K562 (cell line): Measurements from ENCODE around the gene EIF4E1B. TPM values are rescaled to one million over a fixed set of nuclear protein-coding genes. Genes with fewer than 3 reads are reported as not detected.

Experiments
- ATAC-seq: fragments of 200-7000 bp; cut with Tn5 transposase; 3 replicates; pipeline ENCODE4 v1.9.1; 2020; ENCODE audit warnings: moderate library complexity
- BruUV-seq: library from RNA; stranded (reverse); fragments of 400-500 nt; replicated peaks from 2 replicates; lab custom pipeline; 2021; lab: Mats Ljungman, UMichigan
- CTCF ChIA-PET: fragments of 300-600 bp; formaldehyde crosslinking; extraction: SDS; loops from one replicate; lab custom pipeline; 2021; ENCODE audit warnings: low intra/inter-chr PET ratio; lab: Yijun Ruan, JAX
- POLR2A ChIA-PET: fragments of 300-600, 350-650 bp; sonication (Branson Sonifier 250); formaldehyde crosslinking; extraction: SDS; loops from one replicate; lab custom pipeline; 2021; ENCODE audit warnings: antibody characterized with exemption, inconsistent platforms; lab: Yijun Ruan, JAX
- DNase-seq, 4 experiments: peaks; one replicate each; pipeline versions ENCODE4 v3.0.0 to v3.0.0-alpha.2; 2011 to 2018; ENCODE audit warnings: low spot score in 3 of 4, mixed read lengths in 3 of 4; ENCODE audit errors: extremely low read depth in 1 of 4
- FAIRE-seq: peaks from 2 replicates; lab custom pipeline; 2011; peaks lifted over from hg19 to GRCh38; lab: Jason Lieb, UNC
- H2AFZ ChIP-seq: 2 replicates; pipeline ENCODE4 v1.6.0; 2011; ENCODE audit warnings: low read depth, low read length, control low read depth, inconsistent platforms
- H3K27ac ChIP-seq: fragments of 200-600 bp; 3 replicates; pipeline ENCODE4 v1.8.0; 2011; ENCODE audit warnings: low read depth, mild to moderate bottlenecking, control low read depth, inconsistent platforms, low read length, moderate library complexity, mixed read lengths; ENCODE audit errors: extremely low read depth
- H3K27me3 ChIP-seq, 2 experiments: fragments of 300-600 bp in 1 of 2; 2 replicates in 1 of 2; 3 replicates in 1 of 2; pipeline versions ENCODE4 v1.6.0 to v1.8.0; 2011; ENCODE audit warnings: inconsistent platforms in 2 of 2, low read length in 2 of 2, mild to moderate bottlenecking in 1 of 2, mixed read lengths in 1 of 2, moderate library complexity in 1 of 2; ENCODE audit not compliant: control insufficient read depth in 2 of 2, insufficient read depth in 2 of 2
- H3K36me3 ChIP-seq: fragments of 300-600 bp; 3 replicates; pipeline ENCODE4 v1.8.0; 2011; ENCODE audit warnings: mild to moderate bottlenecking, low read length, inconsistent platforms; ENCODE audit not compliant: control insufficient read depth, insufficient read depth
- H3K4me1 ChIP-seq, 2 experiments: fragments of 200-600 bp in 1 of 2; replicated peaks in 1 of 2; 2 replicates in 1 of 2; 3 replicates in 1 of 2; pipeline versions ENCODE4 v1.5.1 to v1.8.0; 2011; ENCODE audit warnings: inconsistent platforms in 2 of 2, low read length in 2 of 2, mild to moderate bottlenecking in 1 of 2, mixed read lengths in 1 of 2, moderate library complexity in 1 of 2; ENCODE audit not compliant: control insufficient read depth in 2 of 2, insufficient read depth in 2 of 2
- H3K4me2 ChIP-seq: 2 replicates; pipeline ENCODE4 v1.6.1; 2011; ENCODE audit warnings: low read length, control low read depth, inconsistent platforms, mixed read lengths; ENCODE audit not compliant: insufficient read depth
- H3K4me3 ChIP-seq: fragments of 200-600 bp; sonication (generic), shearing (Covaris generic); 2 replicates; pipeline ENCODE4 v1.5.1; 2016; ENCODE audit warnings: control low read depth, inconsistent platforms
- H3K79me2 ChIP-seq: fragments of 200-600 bp; 3 replicates; pipeline ENCODE4 v1.8.0; 2011; ENCODE audit warnings: low read length, inconsistent platforms; ENCODE audit not compliant: control insufficient read depth, insufficient read depth
- H3K9ac ChIP-seq, 2 experiments: 2 replicates each; pipeline versions ENCODE4 v1.6.0 to v1.6.1; 2011; ENCODE audit warnings: low read depth in 2 of 2, low read length in 2 of 2, control low read depth in 1 of 2, inconsistent platforms in 1 of 2, mild to moderate bottlenecking in 1 of 2, mixed read lengths in 1 of 2; ENCODE audit not compliant: insufficient read depth in 1 of 2
- H3K9me1 ChIP-seq: one replicate; pipeline ENCODE4 v1.6.0; 2011; ENCODE audit warnings: inconsistent platforms, mild to moderate bottlenecking, low read length, moderate library complexity; ENCODE audit not compliant: control insufficient read depth, insufficient read depth
- H3K9me3 ChIP-seq: replicated peaks from 2 replicates; pipeline ENCODE4 v1.5.1; 2011; ENCODE audit warnings: low read depth, low read length, inconsistent platforms; ENCODE audit not compliant: control insufficient read depth, insufficient read depth
- H4K20me1 ChIP-seq: replicated peaks from 2 replicates; pipeline ENCODE4 v1.6.1; 2011; ENCODE audit warnings: low read length, inconsistent platforms, mixed read lengths; ENCODE audit not compliant: control insufficient read depth, insufficient read depth
- ADNP ChIP-seq: fragments of 200-800 bp; sonication (Bioruptor generic); IDR thresholded peaks from 2 replicates; pipeline ENCODE4 v1.6.1; 2016; ENCODE audit warnings: missing genetic modification characterization, missing compliant biosample characterization
- BCOR ChIP-seq: fragments of 450-650 bp; IDR thresholded peaks from 2 replicates; pipeline ENCODE4 v1.6.1; 2016
- CBX1 ChIP-seq: sonication (generic); IDR thresholded peaks from 2 replicates; pipeline ENCODE4 v1.6.1; 2016; ENCODE audit warnings: antibody characterized with exemption, low read depth, mild to moderate bottlenecking
- CBX3 ChIP-seq, 2 experiments: IDR thresholded peaks; 1 replicate in 1 of 2; 2 replicates in 1 of 2; pipeline ENCODE4 v1.6.1; 2012; ENCODE audit warnings: inconsistent platforms in 2 of 2, low read length in 2 of 2, borderline replicate concordance in 1 of 2, control low read depth in 1 of 2
- CHD4 ChIP-seq: fragments of 200-600 bp; sonication (generic); IDR thresholded peaks from 3 replicates; pipeline ENCODE4 v1.6.1; 2012; ENCODE audit warnings: low read depth, mild to moderate bottlenecking, mixed read lengths, low read length, inconsistent platforms; ENCODE audit not compliant: insufficient read depth, insufficient replicate concordance, poor library complexity, severe bottlenecking
- ESRRA ChIP-seq: fragments of 450-650 bp; IDR thresholded peaks from 2 replicates; pipeline ENCODE4 v1.6.1; 2014; ENCODE audit warnings: low read depth, mild to moderate bottlenecking, moderate library complexity, borderline replicate concordance
- HDAC1 ChIP-seq, 2 experiments: fragments of 450-650 bp; IDR thresholded peaks; 2 replicates each; pipeline ENCODE4 v1.6.1; 2016 to 2017; ENCODE audit warnings: inconsistent platforms in 1 of 2, mild to moderate bottlenecking in 1 of 2, moderate library complexity in 1 of 2
- HDAC2 ChIP-seq: fragments of 450-650 bp; IDR thresholded peaks from 2 replicates; pipeline ENCODE4 v1.6.1; 2016; ENCODE audit warnings: mild to moderate bottlenecking
- KDM1A ChIP-seq, 2 experiments: fragments of 450-650 bp; IDR thresholded peaks; 2 replicates each; pipeline ENCODE4 v1.6.1; 2016; ENCODE audit warnings: mild to moderate bottlenecking in 2 of 2
- PTBP1 ChIP-seq: fragments of 200-400 bp; formaldehyde crosslinking; IDR thresholded peaks from 2 replicates; pipeline ENCODE4 v1.6.1; 2017; ENCODE audit warnings: low read depth, low read length
- PYGO2 ChIP-seq: fragments of 450-650 bp; IDR thresholded peaks from 2 replicates; pipeline ENCODE4 v1.6.1; 2016; ENCODE audit warnings: mild to moderate bottlenecking, missing genetic modification characterization, moderate library complexity, missing compliant biosample characterization
- RBM17 ChIP-seq: fragments of 200-400 bp; formaldehyde crosslinking; IDR thresholded peaks from 2 replicates; pipeline ENCODE4 v1.6.1; 2017; ENCODE audit warnings: low read depth, mild to moderate bottlenecking, low read length, borderline replicate concordance
- RBM25 ChIP-seq: fragments of 200-400 bp; formaldehyde crosslinking; IDR thresholded peaks from 2 replicates; pipeline ENCODE4 v1.6.1; 2018; ENCODE audit warnings: low read length, low read depth, moderate library complexity; ENCODE audit not compliant: severe bottlenecking
- RCOR1 ChIP-seq, 2 experiments: IDR thresholded peaks; 2 replicates each; pipeline ENCODE4 v1.6.1; 2012; ENCODE audit warnings: low read depth in 2 of 2, low read length in 2 of 2, borderline replicate concordance in 1 of 2, improper control_type of control experiment in 1 of 2
- SMARCA5 ChIP-seq: fragments of 450-650 bp; IDR thresholded peaks from 2 replicates; pipeline ENCODE4 v1.6.1; 2016
- SP1 ChIP-seq: sonication (generic); formaldehyde crosslinking; IDR thresholded peaks from 2 replicates; pipeline ENCODE4 v1.8.1; 2022; ENCODE audit warnings: mild to moderate bottlenecking, missing genetic modification reagents
- TSC22D4 ChIP-seq: fragments of 450-650 bp; IDR thresholded peaks from 2 replicates; pipeline ENCODE4 v1.6.1; 2016; ENCODE audit warnings: missing genetic modification characterization, missing biosample characterization, control low read depth
- YBX1 ChIP-seq: fragments of 450-650 bp; IDR thresholded peaks from 2 replicates; pipeline ENCODE4 v1.7.1; 2016; ENCODE audit warnings: mild to moderate bottlenecking
- ZBTB7A ChIP-seq: IDR thresholded peaks from 2 replicates; pipeline ENCODE4 v1.6.1; 2011; ENCODE audit warnings: low read depth, mild to moderate bottlenecking, low read length, moderate library complexity, borderline replicate concordance; ENCODE audit not compliant: control insufficient read depth
- ZNF644 ChIP-seq: fragments of 200-800 bp; sonication (Bioruptor generic); IDR thresholded peaks from 2 replicates; pipeline ENCODE4 v1.6.1; 2016; ENCODE audit warnings: low read depth, missing genetic modification characterization, missing compliant biosample characterization
- WGBS: fragments of 100-300 bp; shearing (Covaris generic); methylation state at CpG from one replicate; pipeline ENCODE4 v1.1.6; 2016; ENCODE audit warnings: low coverage, mixed read lengths; ENCODE audit not compliant: insufficient coverage; ENCODE audit errors: missing lambda C conversion rate; 5-methylcytosine and 5-hydroxymethylcytosine counted together
- in situ Hi-C: fragments of 300-500 bp; cut with MboI; formaldehyde crosslinking; loops from 4 replicates; pipeline ENCODE4 v1.15.0; 2018; ENCODE audit warnings: inconsistent platforms, mixed read lengths
- intact Hi-C: fragments of 100-400 bp; cut with micrococcal nuclease; formaldehyde crosslinking; loops from 2 replicates; pipeline ENCODE4 v1.14.2; 2022
- polyA plus RNA-seq, 8 experiments: library from polyadenylated mRNA; depleted of rRNA in 4 of 8; stranded (reverse) in 5 of 8; unstranded in 3 of 8; fragments of >200 nt; fragmentation: Nextera tagmentation in 2 of 8; fragmentation: Illumina TruSeq in 1 of 8; extraction: Ambion mirVana in 2 of 8; extraction: Trizol in 1 of 8; gene quantifications; 2 replicates each; pipeline versions ENCODE4 v1.2.1 to v1.2.3, GENCODE V29; 2011 to 2014; ENCODE audit warnings: inconsistent platforms in 1 of 8, missing spikeins in 1 of 8
- total RNA-seq, 7 experiments: library from RNA; depleted of rRNA in 6 of 7; stranded (reverse); fragments of >200 nt in 6 of 7; fragmentation: Illumina TruSeq in 2 of 7; extraction: Trizol in 2 of 7; gene quantifications; 2 replicates each; pipeline versions ENCODE4 v1.2.1 to v1.2.3, GENCODE V29; 2011 to 2021; ENCODE audit warnings: low replicate concordance in 1 of 7

The EIF4E1B gene
- total and polyA plus RNA-seq, 9 of the 15 experiments (the other 6 are each of a cell fraction or from before 2014, with no cell fraction given) = not detected

- no peak for TF ChIP-seq SP1 (CRISPR knock-in tag)
- TF ChIP-seq ZNF644 (tag) = no peak
- peak; percentile 70; the same call in 1 of the 2 replicates for TF ChIP-seq ZBTB7A
These were observed 24.4 kb upstream of the EIF4E1B start (continued) for GRCh38 chr5:176606032-176606431.

DNA sequence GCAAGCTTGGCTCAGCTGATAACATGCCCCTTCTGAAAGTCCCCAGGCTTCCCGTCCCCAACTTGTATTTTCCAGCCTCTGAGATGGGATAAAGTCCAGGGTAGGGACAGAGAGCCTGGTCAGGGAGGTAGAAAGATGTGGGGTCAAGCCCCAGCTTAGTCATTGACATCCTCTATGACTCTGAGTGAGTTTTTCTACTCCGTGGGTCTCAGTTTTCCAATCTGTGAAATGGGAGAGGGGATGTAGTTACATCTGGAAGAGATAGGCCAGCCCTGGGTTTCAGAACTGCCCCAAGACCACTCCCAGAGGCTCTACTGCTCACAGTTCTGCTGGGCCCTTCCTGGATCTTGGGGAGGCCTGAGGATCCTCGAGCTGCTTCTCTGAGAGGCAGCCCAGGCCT lies 23.6 kb upstream of the EIF4E1B start:
- Histone ChIP-seq H3K79me2 (peaks cover 2% of the 10 kb centered on the region; the same call in 1 of the 3 replicates), H3K27me3 (no peaks in the 10 kb centered on the region), H3K4me2 (no peak overlapping the region), H3K4me3 (no peak overlapping the region), H3K36me3 (peaks cover 3% of the 10 kb centered on the region; the same call in 2 of the 3 replicates), H3K27ac (peak overlapping the region; percentile 22; the same call in 1 of the 3 replicates), H3K9ac (peak overlapping the region; percentile 31 to 61; a peak in 2 of 4 replicates), H3K9me1 (peaks cover 7% of the 10 kb centered on the region), H4K20me1 (peaks cover 32% of the 10 kb centered on the region), H2AFZ (no peak overlapping the region), H3K9me3 (no peaks in the 10 kb centered on the region), H3K4me1 (peaks cover 23 to 31% of the 10 kb centered on the region in 2 experiments; a peak in 4 of 5 replicates)
- WGBS = 73% methylated on average over 3 of the region's 3 CpGs
- intact Hi-C loops = no loop called here
- no peak for FAIRE-seq
- in situ Hi-C loops = no loop called here
- ATAC-seq = no peak
- CTCF ChIA-PET = no interaction called here
- POLR2A ChIA-PET = interaction anchor here (1.4 to 1.8 kb wide), 2 partner anchors 19 to 70 kb away, joined by 4 to 5 read pairs; partner anchors contain the start of gene RNF44
- no peak for DNase-seq
- TF ChIP-seq PTBP1 (0 out of 2 replicates have a peak, but pooled peaks have one; percentile 78), SMARCA5 (peak; percentile 58; the same call in 1 of the 2 replicates), BCOR (peak; percentile 92), HDAC2 (peak; percentile 60; the same call in 1 of the 2 replicates), CHD4 (peak; percentile 52), CBX1 (0 out of 2 replicates have a peak, but pooled peaks have one; percentile 39), PYGO2 (no peak), CBX3 (IDR thresholded peaks at IDR 0.05; ENCODE audit: borderline replicate concordance in 1 of 2, low read length in 2 of 2) (peak in 1 of 2 experiments; percentile 57; a peak in 1 of 3 replicates), TSC22D4 (tag) (no peak), KDM1A (IDR thresholded peaks at IDR 0.05) (peak; percentile 79 to 86), ADNP (peak; percentile 59; the same call in 1 of the 2 replicates), RBM17 (no peak), RCOR1 (IDR thresholded peaks at IDR 0.05; ENCODE audit: borderline replicate concordance in 1 of 2, low read depth in 2 of 2, low read length in 2 of 2) (peak in 1 of 2 experiments; percentile 76; a peak in 2 of 4 replicates), RBM25 (peak; percentile 98), YBX1 (no peak), HDAC1 (IDR thresholded peaks at IDR 0.05) (0 out of 4 replicates have a peak, but pooled peaks of 1 of the 2 experiments have one; percentile 29), ESRRA (0 out of 2 replicates have a peak, but pooled peaks have one; percentile 24)
- no TSS peak for BruUV-seq
